ENCODE results near the gene MYOM1.

GRCh38 chr18:3157606-3158005, 62.2 kb downstream of the MYOM1 start:
- no peak for TF ChIP-seq POLR2AphosphoS5 (IDR thresholded peaks at IDR 0.05; ENCODE audit: low read depth, low read length)
- no peak for TF ChIP-seq TAF1 (IDR thresholded peaks at IDR 0.05; ENCODE audit: borderline replicate concordance, insufficient read depth, low read length)
- no peak for TF ChIP-seq SIN3A (IDR thresholded peaks at IDR 0.05; ENCODE audit: borderline replicate concordance, insufficient read depth, low read length)
